T-helper 2 cell treated with Interferon-gamma antibody and Interleukin-4, amounts not matched to agents 5 μg/mL and 100 μg/mL, for 36 hours (primary cell): ENCODE results near the gene TRIML1.
"Not testable (repeated sequence)": the region's sequence is repeated elsewhere in the genome, so short reads cannot be mapped to it uniquely, and the experiment has no call there.

ENCODE experiments used
- DNase-seq: peaks from one replicate; pipeline ENCODE4 v3.0.0; 2021; ENCODE audit warnings: low spot score
- H3K27ac Mint-ChIP-seq: one replicate; pipeline ENCODE4 v1.8.0; 2021; ENCODE audit warnings: mild to moderate bottlenecking, mixed read lengths
- H3K27me3 Mint-ChIP-seq: one replicate; pipeline ENCODE4 v1.8.0; 2021; ENCODE audit warnings: low read depth, mixed read lengths
- H3K36me3 Mint-ChIP-seq: one replicate; pipeline ENCODE4 v1.8.0; 2021; ENCODE audit warnings: low read depth, mixed read lengths
- H3K4me1 Mint-ChIP-seq: one replicate; pipeline ENCODE4 v1.8.0; 2021; ENCODE audit warnings: low read depth, mixed read lengths
- H3K4me3 Mint-ChIP-seq: one replicate; pipeline ENCODE4 v1.8.0; 2022; ENCODE audit warnings: mild to moderate bottlenecking, moderate library complexity, mixed read lengths
- H3K9me3 Mint-ChIP-seq: one replicate; pipeline ENCODE4 v1.8.0; 2021; ENCODE audit warnings: mixed read lengths

The TRIML1 gene

GRCh38 chr4:188130355-188130754 is 8.9 kb upstream of the TRIML1 start:
- H3K4me3 Mint-ChIP-seq = no peak overlapping the region
- no peaks in the 10 kb centered on the region for H3K4me1 Mint-ChIP-seq

GRCh38 chr4:188132232-188132631 is 7.0 kb upstream of the TRIML1 start:
- H3K27ac Mint-ChIP-seq = no peak overlapping the region
- no peaks in the 10 kb centered on the region for H3K4me1 Mint-ChIP-seq
- H3K36me3 Mint-ChIP-seq = no peaks in the 10 kb centered on the region
- peaks cover 30% of the 10 kb centered on the region for H3K9me3 Mint-ChIP-seq
- no peaks in the 10 kb centered on the region for H3K27me3 Mint-ChIP-seq
- no peak overlapping the region for H3K4me3 Mint-ChIP-seq
- no peak for DNase-seq

More at GRCh38 chr4:188130355-188130754, 8.9 kb upstream of the TRIML1 start:
- H3K36me3 Mint-ChIP-seq = no peaks in the 10 kb centered on the region
- peaks cover 37% of the 10 kb centered on the region for H3K9me3 Mint-ChIP-seq
- no peak for DNase-seq
- H3K27me3 Mint-ChIP-seq = no peaks in the 10 kb centered on the region
- H3K27ac Mint-ChIP-seq = no peak overlapping the region

GRCh38 chr4:188138227-188138626 is 1.0 kb upstream of the TRIML1 start:
- Mint-ChIP-seq H3K36me3 (no peaks in the 10 kb centered on the region), H3K27ac (no peak overlapping the region), H3K9me3 (peaks cover 20% of the 10 kb centered on the region), H3K27me3 (no peaks in the 10 kb centered on the region), H3K4me1 (no peaks in the 10 kb centered on the region), H3K4me3 (no peak overlapping the region)
- no peak for DNase-seq

- no peak overlapping the region for H3K4me3 Mint-ChIP-seq
Measured at GRCh38 chr4:188139671-188140070, 430 bp downstream of the TRIML1 start.

GRCh38 chr4:188143731-188144130 is 4.5 kb downstream of the TRIML1 start:
- Mint-ChIP-seq H3K36me3 (no peaks in the 10 kb centered on the region), H3K9me3 (peaks cover 29% of the 10 kb centered on the region), H3K27me3 (no peaks in the 10 kb centered on the region), H3K4me3 (no peak overlapping the region), H3K4me1 (no peaks in the 10 kb centered on the region), H3K27ac (no peak overlapping the region)
- no peak for DNase-seq

More at GRCh38 chr4:188139671-188140070, 430 bp downstream of the TRIML1 start:
- no peaks in the 10 kb centered on the region for H3K27me3 Mint-ChIP-seq
- H3K36me3 Mint-ChIP-seq = no peaks in the 10 kb centered on the region
- peaks cover 19% of the 10 kb centered on the region for H3K9me3 Mint-ChIP-seq
- no peak overlapping the region for H3K27ac Mint-ChIP-seq
- H3K4me1 Mint-ChIP-seq = no peaks in the 10 kb centered on the region
- DNase-seq = no peak

- no peaks in the 10 kb centered on the region for H3K4me1 Mint-ChIP-seq
- H3K27me3 Mint-ChIP-seq = no peaks in the 10 kb centered on the region
- H3K36me3 Mint-ChIP-seq = no peaks in the 10 kb centered on the region
- no peak overlapping the region for H3K27ac Mint-ChIP-seq
- no peak for DNase-seq
- H3K4me3 Mint-ChIP-seq = no peak overlapping the region
- H3K9me3 Mint-ChIP-seq = peaks cover 26% of the 10 kb centered on the region
Measured at GRCh38 chr4:188145601-188146000, 6.4 kb downstream of the TRIML1 start.

- no peaks in the 10 kb centered on the region for H3K27me3 Mint-ChIP-seq
- no peaks in the 10 kb centered on the region for H3K36me3 Mint-ChIP-seq
- peaks cover 20% of the 10 kb centered on the region for H3K9me3 Mint-ChIP-seq
- no peak overlapping the region for H3K4me3 Mint-ChIP-seq
- H3K27ac Mint-ChIP-seq = no peak overlapping the region
- no peak for DNase-seq
- no peaks in the 10 kb centered on the region for H3K4me1 Mint-ChIP-seq
Measured at GRCh38 chr4:188146618-188147017, 7.4 kb downstream of the TRIML1 start.

GRCh38 chr4:188147176-188147575 is 7.9 kb downstream of the TRIML1 start:
- no peak overlapping the region for H3K27ac Mint-ChIP-seq
- no peaks in the 10 kb centered on the region for H3K4me1 Mint-ChIP-seq
- H3K9me3 Mint-ChIP-seq = peaks cover 19% of the 10 kb centered on the region
- H3K36me3 Mint-ChIP-seq = no peaks in the 10 kb centered on the region
- H3K4me3 Mint-ChIP-seq = no peak overlapping the region
- no peak for DNase-seq
- no peaks in the 10 kb centered on the region for H3K27me3 Mint-ChIP-seq

GRCh38 chr4:188147776-188148175 is 8.5 kb downstream of the TRIML1 start:
- Mint-ChIP-seq H3K4me3 (no peak overlapping the region), H3K27ac (no peak overlapping the region), H3K27me3 (no peaks in the 10 kb centered on the region), H3K36me3 (no peaks in the 10 kb centered on the region), H3K9me3 (peaks cover 19% of the 10 kb centered on the region), H3K4me1 (no peaks in the 10 kb centered on the region)
- no peak for DNase-seq

GRCh38 chr4:188154668-188155405 is 15.6 kb downstream of the TRIML1 start:
- Mint-ChIP-seq H3K36me3 (no peaks in the 10 kb centered on the region), H3K27ac (no peak overlapping the region), H3K27me3 (no peaks in the 10 kb centered on the region), H3K9me3 (peaks cover 11% of the 10 kb centered on the region), H3K4me3 (no peak overlapping the region), H3K4me1 (no peaks in the 10 kb centered on the region)
- DNase-seq = no peak

GRCh38 chr4:188158336-188158735 is 19.1 kb downstream of the TRIML1 start:
- Mint-ChIP-seq H3K4me3 (no peak overlapping the region), H3K4me1 (no peaks in the 10 kb centered on the region), H3K36me3 (no peaks in the 10 kb centered on the region), H3K9me3 (peaks cover 15% of the 10 kb centered on the region), H3K27me3 (no peaks in the 10 kb centered on the region), H3K27ac (no peak overlapping the region)
- DNase-seq = no peak

GRCh38 chr4:188159513-188160226 is 20.4 kb downstream of the TRIML1 start:
- not testable (repeated sequence) for H3K36me3 Mint-ChIP-seq, H3K4me1 Mint-ChIP-seq, DNase-seq, H3K4me3 Mint-ChIP-seq, H3K27me3 Mint-ChIP-seq, H3K27ac Mint-ChIP-seq
- peaks cover 15% of the 10 kb centered on the region for H3K9me3 Mint-ChIP-seq

GRCh38 chr4:188160406-188160805 is 21.2 kb downstream of the TRIML1 start:
- H3K27me3 Mint-ChIP-seq = no peaks in the 10 kb centered on the region
- no peaks in the 10 kb centered on the region for H3K4me1 Mint-ChIP-seq
- H3K4me3 Mint-ChIP-seq = no peak overlapping the region
- no peaks in the 10 kb centered on the region for H3K36me3 Mint-ChIP-seq
- no peak overlapping the region for H3K27ac Mint-ChIP-seq
- no peak for DNase-seq
- H3K9me3 Mint-ChIP-seq = peaks cover 19% of the 10 kb centered on the region

- no peak for DNase-seq
- no peak overlapping the region for H3K27ac Mint-ChIP-seq
- H3K4me1 Mint-ChIP-seq = no peaks in the 10 kb centered on the region
- H3K36me3 Mint-ChIP-seq = no peaks in the 10 kb centered on the region
- no peak overlapping the region for H3K4me3 Mint-ChIP-seq
- peaks cover 19% of the 10 kb centered on the region for H3K9me3 Mint-ChIP-seq
- H3K27me3 Mint-ChIP-seq = no peaks in the 10 kb centered on the region
Measured at GRCh38 chr4:188161167-188161566, 21.9 kb downstream of the TRIML1 start.
